Activated T-cell treated with anti-CD3 and anti-CD28 coated beads for 1 hour (primary cell): Measurements from ENCODE around the gene PDYN.

Experiments
- DNase-seq: peaks from one replicate; pipeline ENCODE4 v3.0.0-alpha.2; 2020; ENCODE audit warnings: low read depth

Gene PDYN

GRCh38 chr20:1994627-1995026, 769 bp upstream of the PDYN start:
- no peak for DNase-seq

DNA sequence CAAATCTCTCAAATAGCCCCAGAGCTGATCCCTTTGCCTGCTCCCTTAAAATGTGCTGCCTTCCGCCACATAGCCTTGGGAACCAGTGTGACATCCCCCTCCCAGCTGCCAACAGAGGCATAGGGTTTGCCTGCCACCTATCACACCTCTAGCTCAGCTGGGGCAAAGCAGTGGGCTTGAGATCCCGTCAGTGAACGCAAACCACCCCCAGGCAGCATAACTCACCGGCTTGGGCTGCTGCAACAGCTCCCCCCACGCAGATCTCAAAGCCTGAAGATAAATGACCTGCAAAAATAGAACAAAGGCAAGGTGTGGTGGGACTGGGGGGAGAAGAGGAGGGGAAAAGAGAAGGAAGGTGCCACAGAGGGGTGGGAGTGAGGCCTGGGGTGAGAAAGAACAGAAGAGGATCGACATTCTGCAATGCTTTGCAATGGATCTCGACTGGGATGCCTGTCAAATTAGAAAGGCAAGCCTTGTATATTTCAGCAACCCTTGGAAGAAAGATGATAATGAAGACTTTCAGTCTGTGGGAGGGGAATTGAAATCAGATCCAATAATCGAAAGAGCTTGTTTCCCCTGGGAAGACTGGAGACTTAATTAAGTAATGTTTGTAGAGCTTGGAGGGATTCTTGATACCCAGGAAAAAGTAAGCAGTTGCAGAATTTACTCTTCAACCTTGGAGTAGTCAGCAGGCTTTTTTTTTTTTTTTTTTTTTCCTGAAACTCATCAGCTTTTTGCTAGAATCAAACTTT, 1.3 kb downstream of the PDYN start:
- DNase-seq, result no peak

- no peak for DNase-seq
Measured at GRCh38 chr20:1987826-1988225, 6.0 kb downstream of the PDYN start.

GRCh38 chr20:1983301-1983700, 10.6 kb downstream of the PDYN start:
- DNase-seq, result no peak

DNA sequence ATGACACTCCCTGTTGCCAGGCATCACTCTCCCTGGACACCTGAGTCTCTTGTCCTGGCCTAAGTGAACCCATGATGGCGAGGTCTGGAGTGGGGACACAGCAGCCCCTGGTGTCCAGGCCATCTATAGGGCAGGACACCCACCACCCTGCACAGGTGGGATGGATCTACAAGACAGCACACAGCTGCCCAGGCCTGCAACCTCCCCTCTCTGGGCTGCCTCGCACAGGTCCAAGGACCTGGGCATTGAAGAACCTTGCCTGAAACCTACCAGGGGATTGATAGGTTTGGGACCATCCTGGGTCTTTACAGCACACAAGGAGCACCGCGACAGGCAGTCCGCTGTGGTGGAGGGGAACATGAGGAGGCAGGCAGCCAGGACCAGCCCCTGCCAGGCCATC, 11.2 kb downstream of the PDYN start:
- no peak for DNase-seq

DNA sequence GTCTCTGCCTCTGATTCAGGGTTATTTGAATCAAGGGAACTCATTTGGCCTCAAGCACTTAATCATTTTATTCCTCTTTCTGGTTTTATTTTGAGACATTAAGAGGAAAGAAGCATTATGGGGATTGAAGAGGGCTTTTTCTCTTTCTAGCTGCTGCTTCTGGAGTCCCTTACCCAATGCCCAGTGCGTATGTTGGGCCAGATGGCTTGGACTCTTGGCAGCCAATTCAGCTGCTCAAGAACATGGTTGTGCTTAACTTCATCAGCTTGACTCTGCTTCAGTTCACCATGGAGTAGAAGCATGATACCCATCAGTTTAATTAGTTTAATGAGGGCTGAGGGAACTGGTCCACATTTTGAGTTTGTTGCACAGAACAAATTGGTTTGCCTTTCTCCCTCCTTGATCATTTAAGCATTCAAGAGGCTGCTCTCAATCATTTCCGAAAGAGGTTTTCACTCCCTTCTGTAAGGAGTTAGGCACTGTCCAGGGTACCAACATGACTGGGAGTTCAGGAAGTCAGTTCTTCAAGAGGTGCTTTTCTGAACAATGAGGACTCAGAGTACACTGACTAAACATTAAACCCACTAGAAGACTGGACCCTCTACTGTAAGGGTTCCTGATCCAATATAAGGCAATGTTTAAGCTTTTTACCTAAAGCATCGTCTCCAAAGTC, 14.6 kb downstream of the PDYN start:
- no peak for DNase-seq

DNA sequence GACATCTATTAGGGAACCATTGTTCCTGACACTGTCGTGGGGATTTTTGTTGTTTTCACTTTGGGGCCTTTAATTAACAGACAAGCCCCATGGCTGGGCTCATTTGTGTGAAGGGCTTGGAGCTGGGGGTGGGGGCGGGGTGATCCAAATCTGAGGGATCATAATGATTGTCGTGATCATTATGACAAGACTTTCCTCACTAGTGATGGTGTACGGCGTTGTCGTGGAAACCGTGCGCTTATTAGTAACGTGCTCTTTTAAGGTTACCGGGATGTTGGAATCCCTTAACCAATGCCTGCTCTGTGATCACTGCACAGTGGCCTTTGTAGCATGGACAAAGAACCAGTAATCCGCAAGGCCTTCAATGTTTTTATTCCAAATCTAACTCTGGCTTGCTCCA, 18.6 kb downstream of the PDYN start:
- DNase-seq, result no peak

DNA sequence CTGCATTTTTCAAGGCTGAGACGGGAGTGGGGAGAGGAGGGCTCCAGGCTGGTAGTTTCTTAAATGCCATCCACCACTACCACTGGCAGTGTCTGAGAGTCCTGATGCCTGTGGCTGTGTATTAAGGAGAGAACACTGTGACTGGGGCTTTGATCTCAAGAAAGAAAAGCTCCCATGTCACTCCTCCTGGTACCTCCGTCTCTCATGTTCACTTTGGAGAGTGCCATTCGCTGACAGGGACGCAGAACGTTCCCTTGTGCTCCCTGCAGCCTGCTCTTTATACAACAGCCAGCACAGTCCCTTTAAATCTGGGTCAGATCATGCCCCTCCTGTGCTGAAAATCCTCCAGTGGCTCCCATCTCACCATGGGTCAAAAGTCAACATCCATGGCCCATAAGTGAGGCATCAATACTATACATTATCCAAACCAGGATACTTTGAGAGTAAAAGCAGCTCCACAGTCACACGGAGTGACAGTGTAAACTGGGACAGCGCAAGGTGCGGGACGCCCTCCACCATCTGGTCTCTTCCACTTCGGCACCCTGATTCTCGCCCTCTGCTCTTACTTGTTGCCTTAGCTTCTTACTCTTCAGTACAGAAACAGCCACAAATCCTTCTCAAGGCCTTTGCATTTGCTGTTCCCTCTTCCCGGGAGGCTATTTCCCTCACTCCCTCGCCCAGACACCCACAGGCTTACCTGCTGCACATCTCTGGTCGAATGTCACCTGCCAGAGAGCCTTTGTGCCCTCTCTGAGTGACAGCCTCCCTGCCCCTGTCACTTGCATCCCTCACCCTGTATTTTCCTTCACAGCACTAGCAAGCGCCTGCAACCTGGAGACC, 20.0 kb downstream of the PDYN start:
- no peak for DNase-seq

GRCh38 chr20:1971893-1972586, 21.8 kb downstream of the PDYN start:
- DNase-seq, result no peak

GRCh38 chr20:1968964-1969363, 24.9 kb downstream of the PDYN start:
- no peak for DNase-seq

DNA sequence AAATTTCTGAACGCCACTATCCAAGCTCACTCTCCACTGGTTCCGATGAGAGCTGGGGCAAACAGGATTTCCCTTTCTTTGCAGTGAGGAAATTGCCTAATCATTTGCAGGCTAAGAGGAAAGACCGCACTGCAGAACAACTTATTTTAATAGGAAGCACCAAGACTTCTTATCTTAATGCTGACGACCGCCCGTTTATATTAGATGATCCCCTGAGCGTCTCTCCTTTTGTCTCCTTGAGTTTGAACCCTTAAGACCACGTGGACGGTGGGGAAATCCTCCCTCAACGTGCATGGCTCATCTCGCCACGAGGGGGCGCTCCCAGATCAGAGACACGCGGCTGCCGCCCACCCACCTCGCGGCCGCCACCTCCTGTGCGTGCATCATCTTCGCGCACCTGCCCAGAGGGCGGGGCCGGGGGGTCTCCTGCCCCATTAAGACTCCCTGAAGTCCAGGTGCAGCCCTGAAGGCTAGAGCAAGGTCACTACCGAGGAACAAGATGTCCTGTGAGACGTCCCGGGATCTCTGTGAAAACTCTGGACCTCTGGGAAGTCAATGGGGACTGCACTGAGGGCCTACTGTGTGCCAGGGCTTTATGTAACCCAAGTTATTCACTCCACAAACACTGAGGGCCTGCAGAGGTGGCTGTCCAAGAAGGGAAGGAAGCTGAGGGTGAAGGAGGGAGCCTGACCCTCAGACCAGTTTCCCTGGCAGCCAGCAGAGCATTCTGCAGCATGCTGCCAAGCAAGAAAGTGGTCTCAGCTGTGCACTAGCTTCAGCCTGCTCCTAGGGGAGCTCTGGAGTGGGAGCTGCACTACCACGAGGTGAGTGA, 28.1 kb downstream of the PDYN start:
- peak; percentile 75 for DNase-seq

DNA sequence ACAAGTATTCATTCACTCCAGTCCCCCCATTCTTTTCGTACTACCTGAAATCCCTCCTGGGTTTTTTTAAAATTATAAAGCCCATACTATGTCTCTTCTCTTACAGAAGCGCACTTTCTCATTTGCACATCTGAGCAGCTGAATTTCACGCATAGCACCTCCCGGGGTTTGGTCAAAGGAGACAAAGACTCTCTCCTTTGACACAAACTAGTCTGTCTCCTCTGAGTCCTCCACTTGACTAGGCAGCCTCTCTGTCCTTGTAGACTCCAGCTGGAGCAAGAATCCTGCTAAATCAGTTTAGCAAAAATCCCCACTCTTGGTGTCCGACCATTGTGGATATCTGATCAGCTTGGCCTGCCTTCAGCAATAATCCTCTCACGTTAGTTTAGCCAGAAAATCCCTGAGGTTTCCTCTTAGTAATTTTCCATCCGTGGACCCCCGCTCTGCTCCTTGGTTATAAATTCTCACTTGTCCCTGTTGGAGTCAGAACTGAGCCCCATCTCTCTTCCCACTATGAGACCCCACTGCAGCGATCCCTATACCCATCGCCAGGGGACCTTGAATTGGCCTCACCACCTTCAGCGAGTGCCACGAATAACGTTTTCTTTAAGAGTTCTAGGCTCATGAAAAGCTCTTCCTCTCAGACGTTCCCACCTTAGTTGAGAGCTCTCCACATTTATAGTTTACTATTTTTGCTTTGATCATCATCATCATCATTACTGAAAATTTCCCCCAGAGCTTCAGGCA, 29.0 kb downstream of the PDYN start:
- DNase-seq, result no peak

DNA sequence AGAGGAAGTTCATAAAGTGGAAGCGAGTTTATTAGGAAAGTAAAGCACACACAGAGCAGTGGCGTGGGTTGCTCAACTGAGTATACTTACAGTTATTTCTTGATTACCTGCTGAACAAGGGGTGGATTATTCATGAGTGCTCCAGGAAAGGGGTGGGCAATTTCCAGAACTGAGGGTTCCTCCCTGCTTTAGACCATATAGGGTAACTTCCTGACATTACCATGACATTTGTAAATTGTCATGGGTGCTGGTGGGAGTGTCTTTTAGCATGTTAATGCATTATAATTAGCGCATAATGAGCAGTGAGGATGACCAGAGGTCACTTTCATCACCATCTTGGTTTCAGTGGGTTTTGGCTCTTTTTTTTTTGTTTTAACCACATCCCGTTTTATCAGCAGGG, 29.8 kb downstream of the PDYN start:
- no peak for DNase-seq

DNA sequence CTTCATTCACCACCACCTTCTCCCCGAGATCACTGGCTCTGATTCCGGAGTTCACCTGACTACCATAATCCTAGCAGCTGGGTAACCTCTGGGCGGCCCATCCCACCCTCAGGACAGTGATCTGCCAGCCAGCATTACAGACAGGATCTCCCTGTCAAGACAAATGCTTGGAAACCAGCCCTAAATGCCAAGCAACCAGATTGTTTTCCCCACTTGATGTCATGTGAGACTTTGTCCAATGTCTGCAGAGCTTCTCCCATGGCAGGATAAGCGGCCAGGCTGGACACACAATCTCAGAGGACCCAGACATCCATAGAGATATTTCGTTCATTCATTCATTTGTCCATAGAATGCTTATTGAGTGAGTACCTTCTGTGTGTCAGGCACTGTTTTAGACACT, 32.5 kb downstream of the PDYN start:
- no peak for DNase-seq

- DNase-seq, result no peak
Measured at GRCh38 chr20:1959156-1959555, 34.7 kb downstream of the PDYN start.

DNA sequence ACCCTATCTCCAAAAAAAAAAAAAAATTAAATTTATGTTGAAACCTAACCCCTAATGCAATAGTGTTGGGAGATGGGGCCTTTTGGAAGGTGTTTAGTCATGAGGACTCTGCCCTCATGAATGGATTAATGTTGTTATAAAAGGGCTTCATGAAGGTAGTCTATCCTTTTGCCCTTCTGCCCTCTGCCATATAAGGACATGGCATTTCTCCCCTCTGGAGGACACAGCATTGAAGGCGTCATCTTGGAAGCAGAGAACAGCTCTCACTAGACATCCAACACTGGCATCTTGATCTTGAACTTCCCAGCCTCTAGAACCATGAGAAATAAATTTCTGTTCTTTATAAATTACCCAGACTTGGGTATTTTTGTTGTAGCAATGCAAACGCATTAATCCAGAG, 35.4 kb downstream of the PDYN start:
- no peak for DNase-seq

DNA sequence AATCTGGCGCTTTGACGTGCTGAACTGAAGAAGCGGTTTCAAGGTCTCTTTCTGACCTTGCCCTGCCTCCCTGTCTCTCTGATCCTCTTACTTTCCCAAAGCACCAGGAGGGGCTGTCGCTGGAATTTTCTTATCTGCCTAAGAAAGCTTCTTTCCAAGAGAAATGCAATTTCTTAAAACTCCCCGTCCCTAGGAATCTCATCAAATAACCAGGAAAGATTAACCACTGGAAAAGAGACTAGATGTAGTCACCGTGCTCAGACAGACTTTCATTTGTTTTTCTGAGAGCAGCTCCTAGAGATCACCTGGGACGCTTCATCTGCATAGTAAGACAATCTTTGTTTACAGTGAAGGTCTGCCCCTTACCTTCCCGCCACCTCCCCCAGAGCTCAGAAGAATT, 38.6 kb downstream of the PDYN start:
- no peak for DNase-seq

DNA sequence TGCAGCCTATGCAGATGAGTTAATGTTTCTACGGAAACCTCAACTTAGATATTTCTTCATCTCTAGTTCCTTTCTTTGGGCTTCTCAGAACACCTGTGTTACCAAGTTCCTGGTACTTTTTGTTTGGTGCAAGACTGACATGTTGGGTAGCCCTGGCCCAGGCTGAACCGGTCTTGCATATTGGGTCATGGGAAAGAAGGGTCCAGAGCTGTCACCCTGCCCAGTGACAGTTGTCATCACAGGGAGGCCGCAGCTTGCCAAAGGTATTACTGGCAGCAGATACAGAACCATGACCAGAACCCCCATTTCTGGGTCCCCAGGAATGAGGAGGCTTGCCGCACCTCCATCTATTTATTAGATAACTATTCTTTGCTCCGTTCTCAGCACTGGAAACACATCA, 40.2 kb downstream of the PDYN start:
- no peak for DNase-seq

- no peak for DNase-seq
Measured at GRCh38 chr20:1952737-1953530, 40.9 kb downstream of the PDYN start.
